A549 (cell line): ENCODE data around the gene TAF10. TPM values are rescaled to one million over a fixed set of nuclear protein-coding genes. Genes with fewer than 3 reads are reported as not detected.

ENCODE experiments used
- ATAC-seq, 2 experiments: fragments of 200-7000 bp in 1 of 2; fragments of >200 bp in 1 of 2; cut with Nextera tagmentation in 1 of 2; cut with Tn5 transposase in 1 of 2; 3 replicates each; pipeline versions ENCODE4 v1.8.0 to v1.9.1; 2018 to 2020; ENCODE audit warnings: mild to moderate bottlenecking in 1 of 2, moderate library complexity in 1 of 2
- CTCF ChIA-PET: fragments of 300-600 bp; sonication (Branson Sonifier 250); formaldehyde crosslinking; extraction: SDS; loops from one replicate; lab custom pipeline; 2021; ENCODE audit warnings: antibody characterized with exemption, inconsistent platforms; lab: Yijun Ruan, JAX
- POLR2A ChIA-PET: fragments of 350-600 bp; formaldehyde crosslinking; extraction: SDS; loops from one replicate; lab custom pipeline; 2021; ENCODE audit warnings: antibody characterized with exemption, inconsistent platforms; lab: Yijun Ruan, JAX
- DNase-seq, 2 experiments: peaks; one replicate each; pipeline versions ENCODE4 v3.0.0 to v3.0.0-alpha.2; 2011 to 2016; ENCODE audit warnings: low read depth in 1 of 2, low spot score in 1 of 2
- FAIRE-seq: peaks from 2 replicates; lab custom pipeline; 2011; peaks lifted over from hg19 to GRCh38; lab: Jason Lieb, UNC
- H3K27ac ChIP-seq, 2 experiments: fragments of >200 bp; sonication (Bioruptor Twin); formaldehyde crosslinking; 3 replicates each; pipeline ENCODE4 v1.5.1; 2016 to 2017
- H3K4me1 ChIP-seq: fragments of >200 bp; sonication (Bioruptor Twin); formaldehyde crosslinking; 3 replicates; pipeline ENCODE4 v1.6.1; 2016
- H3K4me2 ChIP-seq: fragments of >200 bp; sonication (Bioruptor Twin); formaldehyde crosslinking; 3 replicates; pipeline ENCODE4 v1.6.1; 2016
- H3K4me3 ChIP-seq: fragments of >200 bp; sonication (Bioruptor Twin); formaldehyde crosslinking; 3 replicates; pipeline ENCODE4 v1.5.1; 2016
- H3K9me3 ChIP-seq: fragments of >200 bp; sonication (Bioruptor Twin); formaldehyde crosslinking; 3 replicates; pipeline ENCODE4 v1.6.1; 2016
- ATOH8 ChIP-seq: fragments of 250-450 bp; sonication (Bioruptor Pico); IDR thresholded peaks from 2 replicates; pipeline ENCODE4 v1.5.0; 2020; ENCODE audit warnings: low read depth, mild to moderate bottlenecking, moderate library complexity
- BHLHE40 ChIP-seq: IDR thresholded peaks from 2 replicates; pipeline ENCODE4 v1.6.1; 2012; ENCODE audit warnings: low read depth, low read length, inconsistent platforms
- CBX8 ChIP-seq: fragments of 200-600 bp; sonication (generic); IDR thresholded peaks from 2 replicates; pipeline ENCODE4 v1.6.1; 2016
- CHD4 ChIP-seq: fragments of 200-600 bp; sonication (generic); IDR thresholded peaks from 2 replicates; pipeline ENCODE4 v1.6.1; 2016; ENCODE audit warnings: antibody characterized with exemption, mild to moderate bottlenecking, borderline replicate concordance
- E2F6 ChIP-seq: IDR thresholded peaks from 2 replicates; pipeline ENCODE4 v1.6.1; 2012; ENCODE audit warnings: low read depth, borderline replicate concordance
- EHF ChIP-seq: fragments of 250-450 bp; sonication (Bioruptor Pico); IDR thresholded peaks from 2 replicates; pipeline ENCODE4 v1.5.0; 2020; ENCODE audit warnings: mild to moderate bottlenecking
- EHMT2 ChIP-seq: fragments of 200-600 bp; sonication (generic); IDR thresholded peaks from 2 replicates; pipeline ENCODE4 v1.6.1; 2016; ENCODE audit warnings: antibody characterized with exemption, low read depth, mild to moderate bottlenecking, moderate library complexity
- ESRRA ChIP-seq: fragments of 150-350 bp; IDR thresholded peaks from 2 replicates; pipeline ENCODE4 v1.6.1; 2014; ENCODE audit warnings: mild to moderate bottlenecking, low read length, borderline replicate concordance
- GATA3 ChIP-seq: IDR thresholded peaks from 2 replicates; pipeline ENCODE4 v1.6.1; 2012; ENCODE audit warnings: borderline replicate concordance
- HDAC2 ChIP-seq: fragments of 200-600 bp; sonication (generic); IDR thresholded peaks from 2 replicates; pipeline ENCODE4 v1.6.1; 2016
- HES2 ChIP-seq: fragments of >200 bp; sonication (Bioruptor Twin); formaldehyde crosslinking; IDR thresholded peaks from 2 replicates; pipeline ENCODE4 v1.6.1; 2016
- HEYL ChIP-seq: fragments of 250-450 bp; sonication (Bioruptor Pico); IDR thresholded peaks from 2 replicates; pipeline ENCODE4 v1.8.0; 2021; ENCODE audit warnings: mild to moderate bottlenecking, moderate library complexity
- HOXB5 ChIP-seq: fragments of 250-450 bp; sonication (Bioruptor Pico); IDR thresholded peaks from 2 replicates; pipeline ENCODE4 v1.5.0; 2020; ENCODE audit warnings: mild to moderate bottlenecking, moderate library complexity
- JUN ChIP-seq, 2 experiments: fragments of >200 bp; sonication (Bioruptor Twin); formaldehyde crosslinking; IDR thresholded peaks; 2 replicates in 1 of 2; 3 replicates in 1 of 2; pipeline ENCODE4 v1.6.1; 2016 to 2017
- MAFK ChIP-seq: fragments of 450-650 bp; IDR thresholded peaks from 2 replicates; pipeline ENCODE4 v1.6.1; 2014; ENCODE audit not compliant: partially characterized antibody
- NPAS2 ChIP-seq: fragments of 250-450 bp; sonication (Bioruptor Pico); IDR thresholded peaks from 2 replicates; pipeline ENCODE4 v1.8.0; 2022; ENCODE audit warnings: mild to moderate bottlenecking, moderate library complexity, borderline replicate concordance
- PBX3 ChIP-seq: IDR thresholded peaks from 2 replicates; pipeline ENCODE4 v1.6.1; 2012
- POLR2A ChIP-seq: IDR thresholded peaks from 2 replicates; pipeline ENCODE4 v1.6.1; 2012; ENCODE audit warnings: mild to moderate bottlenecking, low read length
- POLR2AphosphoS2 ChIP-seq: conservative IDR thresholded peaks from 2 replicates; pipeline ENCODE4 v1.6.1; 2012; ENCODE audit warnings: low read length, improper control_type of control experiment, inconsistent platforms
- RARB ChIP-seq: fragments of 250-450 bp; sonication (Bioruptor Pico); IDR thresholded peaks from 2 replicates; pipeline ENCODE4 v1.8.0; 2021; ENCODE audit warnings: mild to moderate bottlenecking, moderate library complexity
- RNF2 ChIP-seq: fragments of 200-600 bp; sonication (generic); IDR thresholded peaks from 2 replicates; pipeline ENCODE4 v1.6.1; 2016; ENCODE audit warnings: low read depth, mild to moderate bottlenecking, antibody characterized with exemption, moderate library complexity, borderline replicate concordance
- SMC3 ChIP-seq: fragments of >200 bp; sonication (Bioruptor Twin); formaldehyde crosslinking; IDR thresholded peaks from 3 replicates; pipeline ENCODE4 v1.6.1; 2018; ENCODE audit warnings: inconsistent platforms
- ZC3H11A ChIP-seq: fragments of 450-650 bp; IDR thresholded peaks from 2 replicates; pipeline ENCODE4 v1.6.1; 2014; ENCODE audit warnings: antibody characterized with exemption, mild to moderate bottlenecking
- ZNF302 ChIP-seq: fragments of 250-450 bp; sonication (Bioruptor Pico); IDR thresholded peaks from 2 replicates; pipeline ENCODE4 v1.9.0; 2021; ENCODE audit warnings: inconsistent platforms, mild to moderate bottlenecking, moderate library complexity
- ZSCAN20 ChIP-seq: fragments of 250-450 bp; sonication (Bioruptor Pico); IDR thresholded peaks from 2 replicates; pipeline ENCODE4 v1.8.0; 2022; ENCODE audit warnings: mild to moderate bottlenecking, moderate library complexity
- WGBS: methylation state at CpG from one replicate; pipeline ENCODE4 v1.1.6; 2017; ENCODE audit errors: missing lambda C conversion rate; 5-methylcytosine and 5-hydroxymethylcytosine counted together
- polyA plus RNA-seq, 4 experiments: library from polyadenylated mRNA; depleted of rRNA in 3 of 4; stranded (reverse); fragments of >200 nt; fragmentation: RNase III in 1 of 4; extraction: RNeasy Plus Mini Kit Qiagen cat#74134 plus additional on column Dnase treatment in 1 of 4; gene quantifications; 2 replicates in 3 of 4; 3 replicates in 1 of 4; pipeline ENCODE4 v1.2.3, GENCODE V29; 2011 to 2017

TAF10 gene
- polyA plus RNA-seq, 2 of the 4 experiments (the other 2 are of a cell fraction): 135 to 174 TPM

GRCh38 chr11:6569706-6570105 lies 42.3 kb downstream of the TAF10 start:
- 74% methylated on average over 5 of the region's 5 CpGs for WGBS
- Histone ChIP-seq H3K9me3 (no peaks in the 10 kb centered on the region), H3K27ac (no peak overlapping the region), H3K4me2 (no peak overlapping the region), H3K4me1 (peaks cover 6% of the 10 kb centered on the region; the same call in 2 of the 3 replicates), H3K4me3 (no peak overlapping the region)
- no peak for FAIRE-seq
- POLR2A ChIA-PET: no interaction called here
- DNase-seq: no peak
- TF ChIP-seq ZC3H11A (no peak), RNF2 (no peak), BHLHE40 (no peak), ATOH8 (CRISPR knock-in tag) (no peak), HOXB5 (CRISPR knock-in tag) (no peak), POLR2A (no peak), E2F6 (no peak), POLR2AphosphoS2 (no peak), ZSCAN20 (CRISPR knock-in tag) (no peak), RARB (CRISPR knock-in tag) (no peak), NPAS2 (no peak), GATA3 (no peak), EHF (CRISPR knock-in tag) (no peak)
- ATAC-seq: no peak
- CTCF ChIA-PET: interaction anchor here (0.7 to 2.8 kb wide), 3 partner anchors 13 to 80 kb away, joined by 3 to 6 read pairs (median 3); no protein-coding TSS in a partner anchor

- no peak overlapping the region for H3K4me2 ChIP-seq
- WGBS: 100% methylated on average over 3 of the region's 4 CpGs
- peak in 1 of 2 experiments; percentile 24 for DNase-seq
These were observed 43.7 kb downstream of the TAF10 start for GRCh38 chr11:6568191-6568918.

GRCh38 chr11:6567371-6567745 lies 44.7 kb downstream of the TAF10 start:
- H3K4me3 ChIP-seq: no peak overlapping the region
- ATAC-seq (no peak; a peak in 2 of 6 replicates), DNase-seq (no peak), FAIRE-seq (no peak)
- ChIA-PET CTCF (interaction anchor here (1.1 to 1.6 kb wide), 2 partner anchors 14 to 29 kb away, joined by 3 to 4 read pairs; no protein-coding TSS in a partner anchor), POLR2A (no interaction called here)
- H3K4me2 ChIP-seq: no peak overlapping the region
- no peak for TF ChIP-seq CBX8
- TF ChIP-seq ZNF302 (CRISPR knock-in tag): no peak
- TF ChIP-seq PBX3: no peak
- no peak for TF ChIP-seq CHD4
- TF ChIP-seq NPAS2: no peak
- TF ChIP-seq SMC3: no peak
- TF ChIP-seq JUN (IDR thresholded peaks at IDR 0.05): no peak
- no peak for TF ChIP-seq HES2
- no peak for TF ChIP-seq HDAC2
- TF ChIP-seq HEYL: no peak
- 88% methylated on average over 7 of the region's 7 CpGs for WGBS
- H3K27ac ChIP-seq: no peak overlapping the region
- peaks cover 6% of the 10 kb centered on the region; the same call in 2 of the 3 replicates for H3K4me1 ChIP-seq
- no peaks in the 10 kb centered on the region for H3K9me3 ChIP-seq

More at GRCh38 chr11:6568191-6568918, 43.7 kb downstream of the TAF10 start:
- POLR2A ChIA-PET: no interaction called here
- H3K4me3 ChIP-seq: no peak overlapping the region
- TF ChIP-seq HEYL (no peak), EHMT2 (no peak), MAFK (peak; percentile 100), ESRRA (no peak)
- TF ChIP-seq, all 56 proteins: peak for 1
- Histone ChIP-seq H3K4me1 (peaks cover 6% of the 10 kb centered on the region; the same call in 2 of the 3 replicates), H3K9me3 (no peaks in the 10 kb centered on the region), H3K27ac (peak overlapping the region in 1 of 2 experiments; percentile 9; a peak in 3 of 6 replicates)
- CTCF ChIA-PET: interaction anchor here (1.1 to 1.6 kb wide), 4 partner anchors 15 to 84 kb away, joined by 3 to 5 read pairs (median 4); no protein-coding TSS in a partner anchor
- FAIRE-seq: no peak
- ATAC-seq: peak in 1 of 2 experiments; percentile 14; a peak in 2 of 6 replicates
